ENCODE data around the gene GPR141.

DNA sequence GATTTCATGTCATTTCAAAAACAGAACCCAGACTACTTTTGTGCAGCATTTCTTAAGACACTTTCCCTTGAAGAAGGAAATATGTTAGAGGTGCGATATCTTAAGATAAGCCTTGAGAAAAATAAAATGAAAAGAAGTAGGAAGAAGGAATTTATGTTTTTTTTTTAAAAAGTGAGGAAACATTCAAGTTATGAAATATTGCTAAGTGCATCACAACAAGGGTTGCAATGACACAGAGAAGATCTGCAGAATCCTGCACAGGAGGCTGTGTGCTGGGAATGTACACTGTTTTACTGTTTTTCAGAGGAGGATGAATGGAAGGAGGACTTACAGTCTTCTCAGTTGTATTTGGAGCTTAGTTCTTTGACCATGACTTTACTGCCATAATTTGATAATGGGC lies 85.0 kb downstream of the GPR141 start:
- TF ChIP-seq TAF1 (IDR thresholded peaks at IDR 0.05; ENCODE audit: low read depth, low read length) (no peak), POLR2A (IDR thresholded peaks at IDR 0.05; ENCODE audit: low read depth, low read length) (no peak), PAX5 (IDR thresholded peaks at IDR 0.05; ENCODE audit: insufficient read depth, low read length, severe bottlenecking) (no peak), POLR2AphosphoS5 (IDR thresholded peaks at IDR 0.05; ENCODE audit: low read depth, low read length) (no peak), SPI1 (IDR thresholded peaks at IDR 0.05; ENCODE audit: low read depth, low read length) (no peak), POU2F2 (IDR thresholded peaks at IDR 0.05; ENCODE audit: low read depth, low read length) (no peak)
